ENCODE results near the gene RCAN2. TPM values are rescaled to one million over a fixed set of nuclear protein-coding genes. Genes with fewer than 3 reads are reported as not detected.

RCAN2 gene
- total and polyA plus RNA-seq, 2 experiments from 2014 or later: 6.0 to 9.3 TPM

DNA sequence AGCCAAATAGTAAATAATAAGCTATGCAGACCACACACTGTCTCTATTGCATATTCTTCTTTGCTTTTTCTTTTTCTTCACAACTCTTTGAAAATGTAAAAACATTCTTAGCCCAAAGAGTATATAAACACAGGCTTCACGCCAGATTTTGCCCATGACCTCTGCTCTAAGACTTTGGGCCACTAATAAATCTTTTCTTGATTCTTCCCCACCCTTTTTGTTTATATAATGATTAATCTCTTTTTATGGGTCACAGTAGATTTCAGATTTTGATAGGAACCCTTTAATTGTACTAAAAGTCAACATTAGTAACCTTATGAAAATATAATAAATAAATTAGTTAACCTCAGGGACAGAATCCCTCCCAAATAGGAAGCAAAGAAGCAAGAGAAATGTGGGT lies 304.7 kb downstream of the RCAN2 start:
- Histone ChIP-seq H3K27ac (ENCODE audit: low read depth) (no peak overlapping the region), H3K79me2 (replicated peaks; ENCODE audit: insufficient read depth) (no peaks in the 10 kb centered on the region), H3F3A (replicated peaks; ENCODE audit: low read depth) (no peaks in the 10 kb centered on the region), H2AFZ (no peak overlapping the region), H3K4me1 (ENCODE audit: insufficient read depth) (no peaks in the 10 kb centered on the region), H4K20me1 (replicated peaks; ENCODE audit: insufficient read depth) (no peaks in the 10 kb centered on the region), H3K4me3 (no peak overlapping the region), H3K27me3 (ENCODE audit: insufficient read depth) (no peaks in the 10 kb centered on the region), H3K9me2 (ENCODE audit: insufficient read depth) (no peaks in the 10 kb centered on the region), H3K36me3 (ENCODE audit: insufficient read depth) (no peaks in the 10 kb centered on the region), H3K4me2 (no peak overlapping the region)
- no peak for ATAC-seq
- H3K4me3 Mint-ChIP-seq: no peak overlapping the region
- no peak overlapping the region for H3K27ac Mint-ChIP-seq
- no peaks in the 10 kb centered on the region for H3K27me3 Mint-ChIP-seq (ENCODE audit: insufficient read depth, low read depth, poor library complexity)
- no peaks in the 10 kb centered on the region; the same call in 2 of the 3 replicates for H3K4me1 Mint-ChIP-seq
- no peak for DNase-seq (ENCODE audit: low spot score)
- no peaks in the 10 kb centered on the region for H3K36me3 Mint-ChIP-seq (ENCODE audit: low read depth)
- no peaks in the 10 kb centered on the region for H3K9me3 Mint-ChIP-seq
- TF ChIP-seq, protein P1, sequence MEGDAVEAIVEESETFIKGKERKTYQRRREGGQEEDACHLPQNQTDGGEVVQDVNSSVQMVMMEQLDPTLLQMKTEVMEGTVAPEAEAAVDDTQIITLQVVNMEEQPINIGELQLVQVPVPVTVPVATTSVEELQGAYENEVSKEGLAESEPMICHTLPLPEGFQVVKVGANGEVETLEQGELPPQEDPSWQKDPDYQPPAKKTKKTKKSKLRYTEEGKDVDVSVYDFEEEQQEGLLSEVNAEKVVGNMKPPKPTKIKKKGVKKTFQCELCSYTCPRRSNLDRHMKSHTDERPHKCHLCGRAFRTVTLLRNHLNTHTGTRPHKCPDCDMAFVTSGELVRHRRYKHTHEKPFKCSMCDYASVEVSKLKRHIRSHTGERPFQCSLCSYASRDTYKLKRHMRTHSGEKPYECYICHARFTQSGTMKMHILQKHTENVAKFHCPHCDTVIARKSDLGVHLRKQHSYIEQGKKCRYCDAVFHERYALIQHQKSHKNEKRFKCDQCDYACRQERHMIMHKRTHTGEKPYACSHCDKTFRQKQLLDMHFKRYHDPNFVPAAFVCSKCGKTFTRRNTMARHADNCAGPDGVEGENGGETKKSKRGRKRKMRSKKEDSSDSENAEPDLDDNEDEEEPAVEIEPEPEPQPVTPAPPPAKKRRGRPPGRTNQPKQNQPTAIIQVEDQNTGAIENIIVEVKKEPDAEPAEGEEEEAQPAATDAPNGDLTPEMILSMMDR (conservative IDR thresholded peaks at IDR 0.05; ENCODE audit: low read depth in 2 of 2): no peak

- Mint-ChIP-seq H3K4me1 (no peaks in the 10 kb centered on the region; the same call in 2 of the 3 replicates), H3K9me3 (no peaks in the 10 kb centered on the region), H3K4me3 (no peak overlapping the region), H3K27me3 (ENCODE audit: insufficient read depth, low read depth, poor library complexity) (no peaks in the 10 kb centered on the region), H3K36me3 (ENCODE audit: low read depth) (no peaks in the 10 kb centered on the region), H3K27ac (no peak overlapping the region)
- Histone ChIP-seq H3K4me3 (no peak overlapping the region), H3K4me2 (no peak overlapping the region), H2AFZ (no peak overlapping the region), H3K79me2 (replicated peaks; ENCODE audit: insufficient read depth) (no peaks in the 10 kb centered on the region), H3K27ac (ENCODE audit: low read depth) (no peak overlapping the region), H4K20me1 (replicated peaks; ENCODE audit: insufficient read depth) (no peaks in the 10 kb centered on the region), H3F3A (replicated peaks; ENCODE audit: low read depth) (no peaks in the 10 kb centered on the region), H3K9me2 (ENCODE audit: insufficient read depth) (peaks cover 3% of the 10 kb centered on the region; the same call in 1 of the 2 replicates), H3K4me1 (ENCODE audit: insufficient read depth) (no peaks in the 10 kb centered on the region), H3K36me3 (ENCODE audit: insufficient read depth) (no peaks in the 10 kb centered on the region), H3K27me3 (ENCODE audit: insufficient read depth) (no peaks in the 10 kb centered on the region)
- DNase-seq (ENCODE audit: low spot score): peak; percentile 24
- no peak for ATAC-seq
- TF ChIP-seq ZNF462 (CRISPR knock-in tag; IDR thresholded peaks at IDR 0.05): no peak
- TF ChIP-seq CREB1 (CRISPR knock-in tag; IDR thresholded peaks at IDR 0.05; ENCODE audit: low read depth): no peak
- TF ChIP-seq ZNF114 (CRISPR knock-in tag; IDR thresholded peaks at IDR 0.05): no peak
- TF ChIP-seq, protein P2, sequence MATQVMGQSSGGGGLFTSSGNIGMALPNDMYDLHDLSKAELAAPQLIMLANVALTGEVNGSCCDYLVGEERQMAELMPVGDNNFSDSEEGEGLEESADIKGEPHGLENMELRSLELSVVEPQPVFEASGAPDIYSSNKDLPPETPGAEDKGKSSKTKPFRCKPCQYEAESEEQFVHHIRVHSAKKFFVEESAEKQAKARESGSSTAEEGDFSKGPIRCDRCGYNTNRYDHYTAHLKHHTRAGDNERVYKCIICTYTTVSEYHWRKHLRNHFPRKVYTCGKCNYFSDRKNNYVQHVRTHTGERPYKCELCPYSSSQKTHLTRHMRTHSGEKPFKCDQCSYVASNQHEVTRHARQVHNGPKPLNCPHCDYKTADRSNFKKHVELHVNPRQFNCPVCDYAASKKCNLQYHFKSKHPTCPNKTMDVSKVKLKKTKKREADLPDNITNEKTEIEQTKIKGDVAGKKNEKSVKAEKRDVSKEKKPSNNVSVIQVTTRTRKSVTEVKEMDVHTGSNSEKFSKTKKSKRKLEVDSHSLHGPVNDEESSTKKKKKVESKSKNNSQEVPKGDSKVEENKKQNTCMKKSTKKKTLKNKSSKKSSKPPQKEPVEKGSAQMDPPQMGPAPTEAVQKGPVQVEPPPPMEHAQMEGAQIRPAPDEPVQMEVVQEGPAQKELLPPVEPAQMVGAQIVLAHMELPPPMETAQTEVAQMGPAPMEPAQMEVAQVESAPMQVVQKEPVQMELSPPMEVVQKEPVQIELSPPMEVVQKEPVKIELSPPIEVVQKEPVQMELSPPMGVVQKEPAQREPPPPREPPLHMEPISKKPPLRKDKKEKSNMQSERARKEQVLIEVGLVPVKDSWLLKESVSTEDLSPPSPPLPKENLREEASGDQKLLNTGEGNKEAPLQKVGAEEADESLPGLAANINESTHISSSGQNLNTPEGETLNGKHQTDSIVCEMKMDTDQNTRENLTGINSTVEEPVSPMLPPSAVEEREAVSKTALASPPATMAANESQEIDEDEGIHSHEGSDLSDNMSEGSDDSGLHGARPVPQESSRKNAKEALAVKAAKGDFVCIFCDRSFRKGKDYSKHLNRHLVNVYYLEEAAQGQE (IDR thresholded peaks at IDR 0.05; ENCODE audit: unreplicated experiment): no peak
- TF ChIP-seq, protein P1 (conservative IDR thresholded peaks at IDR 0.05; ENCODE audit: low read depth in 2 of 2): no peak
- TF ChIP-seq ETS1 (IDR thresholded peaks at IDR 0.05): no peak
Measured at GRCh38 chr6:46184114-46184513, 307.1 kb downstream of the RCAN2 start.
